GM23338 (cell line): Measurements from ENCODE around the gene NAT14. TPM values are rescaled to one million over a fixed set of nuclear protein-coding genes. Genes with fewer than 3 reads are reported as not detected.

Experiments
- ATAC-seq: fragments of 200-7000 bp; cut with Tn5 transposase; 3 replicates; pipeline ENCODE4 v1.9.1; 2020
- DNase-seq: peaks from one replicate; pipeline ENCODE4 v3.0.0-alpha.2; 2015; ENCODE audit warnings: low spot score
- H2AFZ ChIP-seq: fragments of 200-600 bp; sonication (generic); 2 replicates; pipeline ENCODE4 v1.8.0; 2016; ENCODE audit warnings: antibody characterized with exemption, mild to moderate bottlenecking, moderate library complexity
- H3F3A ChIP-seq: fragments of 200-600 bp; sonication (generic); replicated peaks from 2 replicates; pipeline ENCODE4 v1.8.0; 2017; ENCODE audit warnings: antibody characterized with exemption, mixed run types, low read depth
- H3K27ac ChIP-seq: fragments of 200-600 bp; sonication (generic); 2 replicates; pipeline ENCODE4 v1.6.1; 2016; ENCODE audit warnings: low read depth
- H3K27me3 ChIP-seq: fragments of 200-600 bp; sonication (generic); 2 replicates; pipeline ENCODE4 v1.8.0; 2016; ENCODE audit warnings: mild to moderate bottlenecking, mixed run types, moderate library complexity; ENCODE audit not compliant: insufficient read depth
- H3K36me3 ChIP-seq: fragments of 200-600 bp; sonication (generic); 2 replicates; pipeline ENCODE4 v1.8.0; 2016; ENCODE audit warnings: mild to moderate bottlenecking; ENCODE audit not compliant: insufficient read depth
- H3K4me1 ChIP-seq: fragments of 200-600 bp; sonication (generic); 2 replicates; pipeline ENCODE4 v1.8.0; 2016; ENCODE audit warnings: mild to moderate bottlenecking, moderate library complexity; ENCODE audit not compliant: insufficient read depth
- H3K4me2 ChIP-seq: fragments of 200-600 bp; sonication (generic); 2 replicates; pipeline ENCODE4 v1.7.1; 2017; ENCODE audit warnings: mixed run types
- H3K4me3 ChIP-seq: fragments of 200-600 bp; sonication (generic); 2 replicates; pipeline ENCODE4 v1.6.1; 2016; ENCODE audit warnings: mixed run types
- H3K79me2 ChIP-seq: fragments of 200-600 bp; sonication (generic); replicated peaks from 2 replicates; pipeline ENCODE4 v1.8.0; 2017; ENCODE audit warnings: mild to moderate bottlenecking; ENCODE audit not compliant: insufficient read depth
- H3K9me2 ChIP-seq: fragments of 200-600 bp; sonication (generic); 2 replicates; pipeline ENCODE4 v1.8.0; 2017; ENCODE audit not compliant: insufficient read depth
- H4K20me1 ChIP-seq: fragments of 200-600 bp; sonication (generic); replicated peaks from 2 replicates; pipeline ENCODE4 v1.8.0; 2017; ENCODE audit warnings: mild to moderate bottlenecking; ENCODE audit not compliant: insufficient read depth
- H3K27ac Mint-ChIP-seq: 2 replicates; pipeline ENCODE4 v1.8.0; 2020; ENCODE audit warnings: inconsistent platforms, mild to moderate bottlenecking, moderate library complexity, mixed read lengths
- H3K27me3 Mint-ChIP-seq: 3 replicates; pipeline ENCODE4 v1.8.0; 2022; ENCODE audit warnings: low read depth, mild to moderate bottlenecking, moderate library complexity, mixed read lengths, inconsistent platforms; ENCODE audit not compliant: insufficient read depth, poor library complexity
- H3K36me3 Mint-ChIP-seq: 3 replicates; pipeline ENCODE4 v1.8.0; 2021; ENCODE audit warnings: low read depth, mild to moderate bottlenecking, inconsistent platforms, moderate library complexity, mixed read lengths
- H3K4me1 Mint-ChIP-seq: 3 replicates; pipeline ENCODE4 v1.8.0; 2020; ENCODE audit warnings: mild to moderate bottlenecking, inconsistent platforms, mixed read lengths
- H3K4me3 Mint-ChIP-seq: 3 replicates; pipeline ENCODE4 v1.8.0; 2021; ENCODE audit warnings: moderate library complexity, mild to moderate bottlenecking, inconsistent platforms, mixed read lengths
- H3K9me3 Mint-ChIP-seq: 3 replicates; pipeline ENCODE4 v1.8.0; 2020; ENCODE audit warnings: moderate library complexity, mild to moderate bottlenecking, inconsistent platforms, mixed read lengths
- CREB1 ChIP-seq: fragments of 250-450 bp; sonication (Bioruptor Pico); IDR thresholded peaks from 2 replicates; pipeline ENCODE4 v1.5.0; 2020; ENCODE audit warnings: low read depth, mild to moderate bottlenecking, moderate library complexity
- EZH2 ChIP-seq: fragments of 200-600 bp; sonication (generic); IDR thresholded peaks from one replicate; pipeline ENCODE4 v1.8.0; 2017; ENCODE audit warnings: antibody characterized with exemption, mild to moderate bottlenecking, low read depth; ENCODE audit not compliant: unreplicated experiment
- JUNB ChIP-seq: IDR thresholded peaks from one replicate; pipeline ENCODE4 v1.6.1; 2016; ENCODE audit warnings: antibody characterized with exemption; ENCODE audit not compliant: unreplicated experiment
- NANOG ChIP-seq: IDR thresholded peaks from 2 replicates; pipeline ENCODE4 v1.6.1; 2016; ENCODE audit warnings: antibody characterized with exemption, borderline replicate concordance
- ZNF331 ChIP-seq: fragments of 250-450 bp; sonication (Bioruptor Pico); IDR thresholded peaks from 2 replicates; pipeline ENCODE4 v1.5.0; 2020; ENCODE audit warnings: low read depth, mild to moderate bottlenecking, moderate library complexity
- polyA plus RNA-seq: library from polyadenylated mRNA; unstranded; fragments of >200 nt; fragmentation: Nextera tagmentation; extraction: Ambion mirVana; gene quantifications from 2 replicates; pipeline ENCODE4 v1.2.1, GENCODE V29; 2016
- total RNA-seq: library from RNA; depleted of rRNA; stranded (reverse); fragments of >200 nt; shearing (Covaris generic); gene quantifications from 2 replicates; pipeline ENCODE4 v1.2.3, GENCODE V29; 2014
- TF ChIP-seq, protein P1 (sequence below): IDR thresholded peaks from one replicate; pipeline ENCODE4 v1.6.1; 2018; ENCODE audit warnings: antibody characterized with exemption; ENCODE audit not compliant: unreplicated experiment
- TF ChIP-seq, protein P2 (sequence below): fragments of 250-450 bp; sonication (Bioruptor Pico); IDR thresholded peaks from 2 replicates; pipeline ENCODE4 v1.5.0; 2020; ENCODE audit warnings: mild to moderate bottlenecking, moderate library complexity
- TF ChIP-seq, protein P3 (sequence below), 2 experiments: fragments of 200-600 bp in 1 of 2; sonication (generic) in 1 of 2; conservative IDR thresholded peaks; 2 replicates each; pipeline versions ENCODE4 v1.5.1 to v1.6.1; 2016 to 2017; ENCODE audit warnings: antibody characterized with exemption in 2 of 2, low read depth in 2 of 2, mild to moderate bottlenecking in 2 of 2, moderate library complexity in 1 of 2

The NAT14 gene
- total and polyA plus RNA-seq, 2 experiments from 2014 or later = 27.8 to 39.6 TPM

DNA sequence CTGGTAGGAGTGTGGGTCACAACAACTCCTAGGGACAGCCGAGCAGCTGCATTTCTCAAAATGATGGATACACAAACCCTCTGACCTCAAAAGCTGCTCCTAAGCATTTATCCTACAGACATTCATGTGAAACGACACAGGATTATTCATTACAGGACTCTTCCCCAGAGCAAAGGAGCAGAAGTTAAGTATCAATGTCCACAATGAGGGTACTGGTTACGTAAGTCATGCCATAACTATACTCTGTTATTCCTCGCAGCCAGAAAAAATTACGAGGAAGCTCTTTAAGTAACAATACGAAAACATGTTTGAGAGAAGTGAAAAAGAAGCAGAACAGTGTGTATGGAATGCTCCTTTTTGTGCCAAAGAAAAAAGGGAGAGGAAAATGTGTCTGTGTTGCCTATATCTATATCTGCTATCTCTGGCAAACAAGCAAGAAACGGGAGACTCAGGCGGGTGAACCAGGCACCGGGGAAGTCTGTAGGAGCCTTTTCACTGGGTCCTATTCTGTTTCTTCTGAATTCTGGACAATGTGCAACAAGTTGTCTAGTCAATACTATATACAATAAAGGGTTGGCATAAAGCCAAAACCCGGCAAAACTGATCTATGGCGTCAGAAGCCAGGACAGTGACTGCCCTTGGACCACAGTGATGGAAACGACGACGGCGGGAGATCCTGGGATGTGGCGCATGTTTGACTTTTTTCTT is 24.9 kb upstream of the NAT14 start (continued):
- TF ChIP-seq EZH2 (no peak), ZNF331 (CRISPR knock-in tag) (no peak)
- TF ChIP-seq, protein P1, sequence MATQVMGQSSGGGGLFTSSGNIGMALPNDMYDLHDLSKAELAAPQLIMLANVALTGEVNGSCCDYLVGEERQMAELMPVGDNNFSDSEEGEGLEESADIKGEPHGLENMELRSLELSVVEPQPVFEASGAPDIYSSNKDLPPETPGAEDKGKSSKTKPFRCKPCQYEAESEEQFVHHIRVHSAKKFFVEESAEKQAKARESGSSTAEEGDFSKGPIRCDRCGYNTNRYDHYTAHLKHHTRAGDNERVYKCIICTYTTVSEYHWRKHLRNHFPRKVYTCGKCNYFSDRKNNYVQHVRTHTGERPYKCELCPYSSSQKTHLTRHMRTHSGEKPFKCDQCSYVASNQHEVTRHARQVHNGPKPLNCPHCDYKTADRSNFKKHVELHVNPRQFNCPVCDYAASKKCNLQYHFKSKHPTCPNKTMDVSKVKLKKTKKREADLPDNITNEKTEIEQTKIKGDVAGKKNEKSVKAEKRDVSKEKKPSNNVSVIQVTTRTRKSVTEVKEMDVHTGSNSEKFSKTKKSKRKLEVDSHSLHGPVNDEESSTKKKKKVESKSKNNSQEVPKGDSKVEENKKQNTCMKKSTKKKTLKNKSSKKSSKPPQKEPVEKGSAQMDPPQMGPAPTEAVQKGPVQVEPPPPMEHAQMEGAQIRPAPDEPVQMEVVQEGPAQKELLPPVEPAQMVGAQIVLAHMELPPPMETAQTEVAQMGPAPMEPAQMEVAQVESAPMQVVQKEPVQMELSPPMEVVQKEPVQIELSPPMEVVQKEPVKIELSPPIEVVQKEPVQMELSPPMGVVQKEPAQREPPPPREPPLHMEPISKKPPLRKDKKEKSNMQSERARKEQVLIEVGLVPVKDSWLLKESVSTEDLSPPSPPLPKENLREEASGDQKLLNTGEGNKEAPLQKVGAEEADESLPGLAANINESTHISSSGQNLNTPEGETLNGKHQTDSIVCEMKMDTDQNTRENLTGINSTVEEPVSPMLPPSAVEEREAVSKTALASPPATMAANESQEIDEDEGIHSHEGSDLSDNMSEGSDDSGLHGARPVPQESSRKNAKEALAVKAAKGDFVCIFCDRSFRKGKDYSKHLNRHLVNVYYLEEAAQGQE = no peak

DNA sequence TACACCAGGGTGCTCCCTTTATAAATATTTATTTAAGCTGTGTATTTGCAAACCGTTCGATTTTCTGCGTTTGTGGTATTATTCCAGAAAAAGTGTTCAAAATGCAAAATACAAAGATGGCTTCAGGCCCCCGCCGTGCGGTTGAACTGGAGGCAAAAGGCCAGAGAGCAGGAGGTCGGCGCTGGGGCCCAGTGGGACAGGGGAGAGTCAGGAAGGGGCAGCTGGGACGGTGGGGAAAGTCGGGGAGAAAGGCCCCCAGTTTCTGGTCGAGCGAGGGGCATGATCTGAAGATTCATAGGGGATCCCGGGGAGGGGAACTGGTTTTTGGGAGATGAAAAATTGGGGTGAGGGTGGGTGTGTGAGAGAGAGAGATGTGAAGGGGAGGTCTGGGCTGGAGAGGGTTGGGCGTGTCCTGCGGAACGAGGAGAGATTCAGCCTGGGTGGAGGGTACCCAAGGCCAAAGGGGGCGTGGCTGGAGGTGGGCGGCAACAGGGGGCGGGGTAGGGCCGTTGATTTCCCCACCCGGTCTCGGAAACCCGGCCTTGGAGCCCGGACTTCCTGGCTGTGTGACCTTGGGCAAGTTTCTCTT is 24.2 kb upstream of the NAT14 start:
- Mint-ChIP-seq H3K36me3 (peaks cover 2% of the 10 kb centered on the region; the same call in 1 of the 3 replicates), H3K4me3 (peak overlapping the region; percentile 91), H3K27ac (peak overlapping the region; percentile 97), H3K9me3 (peaks cover 3% of the 10 kb centered on the region; the same call in 1 of the 3 replicates), H3K27me3 (peaks cover 16% of the 10 kb centered on the region), H3K4me1 (peaks cover 34% of the 10 kb centered on the region)
- H3K4me3 ChIP-seq = peak overlapping the region; percentile 66
- H3K27ac ChIP-seq = peak overlapping the region; percentile 89
- peaks cover 26% of the 10 kb centered on the region for H3K4me1 ChIP-seq
- peaks cover 19% of the 10 kb centered on the region; the same call in 1 of the 2 replicates for H3F3A ChIP-seq
- peak overlapping the region; percentile 88 for H3K4me2 ChIP-seq
- ATAC-seq = peak; percentile 74
- DNase-seq = peak; percentile 97
- H3K79me2 ChIP-seq = peaks cover 21% of the 10 kb centered on the region
- no peaks in the 10 kb centered on the region for H3K9me2 ChIP-seq
- H4K20me1 ChIP-seq = no peaks in the 10 kb centered on the region; the same call in none of the 2 replicates
- H3K27me3 ChIP-seq = no peaks in the 10 kb centered on the region
- H2AFZ ChIP-seq = peak overlapping the region; percentile 66; the same call in 1 of the 2 replicates
- no peaks in the 10 kb centered on the region for H3K36me3 ChIP-seq
- TF ChIP-seq JUNB = no peak
- TF ChIP-seq NANOG = no peak
- no peak for TF ChIP-seq EZH2
- TF ChIP-seq, protein P2, sequence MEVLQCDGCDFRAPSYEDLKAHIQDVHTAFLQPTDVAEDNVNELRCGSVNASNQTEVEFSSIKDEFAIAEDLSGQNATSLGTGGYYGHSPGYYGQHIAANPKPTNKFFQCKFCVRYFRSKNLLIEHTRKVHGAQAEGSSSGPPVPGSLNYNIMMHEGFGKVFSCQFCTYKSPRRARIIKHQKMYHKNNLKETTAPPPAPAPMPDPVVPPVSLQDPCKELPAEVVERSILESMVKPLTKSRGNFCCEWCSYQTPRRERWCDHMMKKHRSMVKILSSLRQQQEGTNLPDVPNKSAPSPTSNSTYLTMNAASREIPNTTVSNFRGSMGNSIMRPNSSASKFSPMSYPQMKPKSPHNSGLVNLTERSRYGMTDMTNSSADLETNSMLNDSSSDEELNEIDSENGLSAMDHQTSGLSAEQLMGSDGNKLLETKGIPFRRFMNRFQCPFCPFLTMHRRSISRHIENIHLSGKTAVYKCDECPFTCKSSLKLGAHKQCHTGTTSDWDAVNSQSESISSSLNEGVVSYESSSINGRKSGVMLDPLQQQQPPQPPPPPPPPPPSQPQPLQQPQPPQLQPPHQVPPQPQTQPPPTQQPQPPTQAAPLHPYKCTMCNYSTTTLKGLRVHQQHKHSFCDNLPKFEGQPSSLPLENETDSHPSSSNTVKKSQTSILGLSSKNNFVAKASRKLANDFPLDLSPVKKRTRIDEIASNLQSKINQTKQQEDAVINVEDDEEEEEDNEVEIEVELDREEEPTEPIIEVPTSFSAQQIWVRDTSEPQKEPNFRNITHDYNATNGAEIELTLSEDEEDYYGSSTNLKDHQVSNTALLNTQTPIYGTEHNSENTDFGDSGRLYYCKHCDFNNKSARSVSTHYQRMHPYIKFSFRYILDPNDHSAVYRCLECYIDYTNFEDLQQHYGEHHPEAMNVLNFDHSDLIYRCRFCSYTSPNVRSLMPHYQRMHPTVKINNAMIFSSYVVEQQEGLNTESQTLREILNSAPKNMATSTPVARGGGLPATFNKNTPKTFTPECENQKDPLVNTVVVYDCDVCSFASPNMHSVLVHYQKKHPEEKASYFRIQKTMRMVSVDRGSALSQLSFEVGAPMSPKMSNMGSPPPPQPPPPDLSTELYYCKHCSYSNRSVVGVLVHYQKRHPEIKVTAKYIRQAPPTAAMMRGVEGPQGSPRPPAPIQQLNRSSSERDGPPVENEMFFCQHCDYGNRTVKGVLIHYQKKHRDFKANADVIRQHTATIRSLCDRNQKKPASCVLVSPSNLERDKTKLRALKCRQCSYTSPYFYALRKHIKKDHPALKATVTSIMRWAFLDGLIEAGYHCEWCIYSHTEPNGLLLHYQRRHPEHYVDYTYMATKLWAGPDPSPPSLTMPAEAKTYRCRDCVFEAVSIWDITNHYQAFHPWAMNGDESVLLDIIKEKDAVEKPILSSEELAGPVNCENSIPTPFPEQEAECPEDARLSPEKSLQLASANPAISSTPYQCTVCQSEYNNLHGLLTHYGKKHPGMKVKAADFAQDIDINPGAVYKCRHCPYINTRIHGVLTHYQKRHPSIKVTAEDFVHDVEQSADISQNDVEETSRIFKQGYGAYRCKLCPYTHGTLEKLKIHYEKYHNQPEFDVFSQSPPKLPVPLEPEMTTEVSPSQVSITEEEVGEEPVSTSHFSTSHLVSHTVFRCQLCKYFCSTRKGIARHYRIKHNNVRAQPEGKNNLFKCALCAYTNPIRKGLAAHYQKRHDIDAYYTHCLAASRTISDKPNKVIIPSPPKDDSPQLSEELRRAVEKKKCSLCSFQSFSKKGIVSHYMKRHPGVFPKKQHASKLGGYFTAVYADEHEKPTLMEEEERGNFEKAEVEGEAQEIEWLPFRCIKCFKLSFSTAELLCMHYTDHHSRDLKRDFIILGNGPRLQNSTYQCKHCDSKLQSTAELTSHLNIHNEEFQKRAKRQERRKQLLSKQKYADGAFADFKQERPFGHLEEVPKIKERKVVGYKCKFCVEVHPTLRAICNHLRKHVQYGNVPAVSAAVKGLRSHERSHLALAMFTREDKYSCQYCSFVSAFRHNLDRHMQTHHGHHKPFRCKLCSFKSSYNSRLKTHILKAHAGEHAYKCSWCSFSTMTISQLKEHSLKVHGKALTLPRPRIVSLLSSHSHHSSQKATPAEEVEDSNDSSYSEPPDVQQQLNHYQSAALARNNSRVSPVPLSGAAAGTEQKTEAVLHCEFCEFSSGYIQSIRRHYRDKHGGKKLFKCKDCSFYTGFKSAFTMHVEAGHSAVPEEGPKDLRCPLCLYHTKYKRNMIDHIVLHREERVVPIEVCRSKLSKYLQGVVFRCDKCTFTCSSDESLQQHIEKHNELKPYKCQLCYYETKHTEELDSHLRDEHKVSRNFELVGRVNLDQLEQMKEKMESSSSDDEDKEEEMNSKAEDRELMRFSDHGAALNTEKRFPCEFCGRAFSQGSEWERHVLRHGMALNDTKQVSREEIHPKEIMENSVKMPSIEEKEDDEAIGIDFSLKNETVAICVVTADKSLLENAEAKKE (CRISPR knock-in tag) = no peak
- no peak for TF ChIP-seq CREB1 (CRISPR knock-in tag)
- TF ChIP-seq, protein P3, sequence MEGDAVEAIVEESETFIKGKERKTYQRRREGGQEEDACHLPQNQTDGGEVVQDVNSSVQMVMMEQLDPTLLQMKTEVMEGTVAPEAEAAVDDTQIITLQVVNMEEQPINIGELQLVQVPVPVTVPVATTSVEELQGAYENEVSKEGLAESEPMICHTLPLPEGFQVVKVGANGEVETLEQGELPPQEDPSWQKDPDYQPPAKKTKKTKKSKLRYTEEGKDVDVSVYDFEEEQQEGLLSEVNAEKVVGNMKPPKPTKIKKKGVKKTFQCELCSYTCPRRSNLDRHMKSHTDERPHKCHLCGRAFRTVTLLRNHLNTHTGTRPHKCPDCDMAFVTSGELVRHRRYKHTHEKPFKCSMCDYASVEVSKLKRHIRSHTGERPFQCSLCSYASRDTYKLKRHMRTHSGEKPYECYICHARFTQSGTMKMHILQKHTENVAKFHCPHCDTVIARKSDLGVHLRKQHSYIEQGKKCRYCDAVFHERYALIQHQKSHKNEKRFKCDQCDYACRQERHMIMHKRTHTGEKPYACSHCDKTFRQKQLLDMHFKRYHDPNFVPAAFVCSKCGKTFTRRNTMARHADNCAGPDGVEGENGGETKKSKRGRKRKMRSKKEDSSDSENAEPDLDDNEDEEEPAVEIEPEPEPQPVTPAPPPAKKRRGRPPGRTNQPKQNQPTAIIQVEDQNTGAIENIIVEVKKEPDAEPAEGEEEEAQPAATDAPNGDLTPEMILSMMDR (conservative IDR thresholded peaks at IDR 0.05; ENCODE audit: low read depth in 2 of 2) = no peak
